Activated CD4-positive, CD25-positive, alpha-beta regulatory T cell treated with anti-CD3 and anti-CD28 coated beads, Interleukin-2, amount 50 U/mL, for 24 hours (primary cell): ENCODE results near the gene KRT72.

Source experiments
- ATAC-seq, 2 donors: fragments of 150-1000 bp; cut with Tn5 transposase; one replicate each; pipeline ENCODE4 v1.10.0; 2021; ENCODE audit warnings: mild to moderate bottlenecking in 1 of 2, moderate library complexity in 1 of 2

Gene KRT72

DNA sequence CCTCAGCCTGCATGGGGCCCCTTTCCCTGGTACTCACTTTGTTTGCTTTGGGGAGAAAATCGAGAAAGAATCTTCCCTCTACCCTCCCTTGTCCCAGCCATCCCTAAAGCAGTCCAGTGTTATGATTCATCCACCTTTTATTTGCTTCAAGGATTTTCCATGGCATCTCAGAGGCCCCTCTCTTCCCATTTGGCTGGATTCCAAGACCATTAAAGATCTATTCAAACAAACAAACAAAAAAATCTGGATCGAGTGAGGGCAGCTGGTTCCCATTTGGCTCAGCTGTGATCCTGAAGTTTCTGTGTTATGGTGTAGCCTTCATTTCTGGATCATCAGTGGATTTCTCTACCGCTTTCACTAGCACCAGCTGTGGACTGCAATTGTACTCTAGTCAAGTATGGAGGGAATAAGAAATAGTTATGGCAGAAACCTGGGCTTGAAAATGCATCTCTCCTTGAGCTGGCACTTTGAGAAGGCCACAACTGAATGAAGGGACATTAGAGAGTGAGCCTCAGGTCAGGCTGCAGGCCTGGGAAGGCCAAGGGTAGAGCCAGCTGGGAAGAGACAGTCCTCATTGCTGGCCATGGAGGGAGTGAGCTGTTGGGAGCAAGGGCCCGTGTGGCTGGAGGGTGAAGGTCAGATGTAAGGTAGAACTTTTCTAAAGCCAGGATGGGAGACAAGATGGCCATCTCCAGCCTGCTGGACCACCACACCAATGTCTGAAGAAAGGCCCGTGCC is 62.0 kb downstream of the KRT72 start:
- no peak for ATAC-seq

DNA sequence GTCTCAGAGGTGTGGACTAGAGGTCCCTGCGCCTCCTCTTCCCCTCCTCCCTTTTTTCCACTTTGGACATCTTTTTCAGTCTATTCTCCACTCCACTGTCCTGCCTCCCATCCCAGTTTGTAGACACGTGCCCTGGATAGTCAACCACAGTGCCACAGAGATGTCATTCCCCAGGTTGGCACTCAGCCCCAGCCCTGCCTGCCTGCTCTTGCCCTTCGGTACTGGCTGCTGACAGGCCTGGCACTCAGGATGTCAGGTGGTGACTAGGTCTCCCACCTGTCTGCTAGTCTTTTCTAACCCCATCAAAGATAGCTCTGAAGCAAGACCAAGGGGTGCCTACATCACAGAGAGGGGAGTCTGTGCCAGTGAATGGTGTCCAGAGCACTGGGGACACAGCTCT is 64.2 kb downstream of the KRT72 start:
- ATAC-seq = no peak
